Kidney capillary endothelial cell (primary cell): ENCODE data around the gene TIGD2.

ENCODE experiments used
- DNase-seq: peaks from one replicate; pipeline ENCODE4 v3.0.0-alpha.2; 2018; ENCODE audit warnings: low spot score

TIGD2 gene

GRCh38 chr4:89162987-89163386, 51.7 kb downstream of the TIGD2 start:
- DNase-seq = no peak

GRCh38 chr4:89164400-89164799, 53.1 kb downstream of the TIGD2 start:
- no peak for DNase-seq
